GM12891 (cell line): ENCODE results near the gene CCDC33.

Experiments used
- POLR2AphosphoS5 ChIP-seq: IDR thresholded peaks from 2 replicates; pipeline ENCODE4 v1.6.1; 2011; ENCODE audit warnings: low read depth, low read length, control low read depth
- TAF1 ChIP-seq: IDR thresholded peaks from 2 replicates; pipeline ENCODE4 v1.6.1; 2011; ENCODE audit warnings: low read depth, low read length, control low read depth

DNA sequence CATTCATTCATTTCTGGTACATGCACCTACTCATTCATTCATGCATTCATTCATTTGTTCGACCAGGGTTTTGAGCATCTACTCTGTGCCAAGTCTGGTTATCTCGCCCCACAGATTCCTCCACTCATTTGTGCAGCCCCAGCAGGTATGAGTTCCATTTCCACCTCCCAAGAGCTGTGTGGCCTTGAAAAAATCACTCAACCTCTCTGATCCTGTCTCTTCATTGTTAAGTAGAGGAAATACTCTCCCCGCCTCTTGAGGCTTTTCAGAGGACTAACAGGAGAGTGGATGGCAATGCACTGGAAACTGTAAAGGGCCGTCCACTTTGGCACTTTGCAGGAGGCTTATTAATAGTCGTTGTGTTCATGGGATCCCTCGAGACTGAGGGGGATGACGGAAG is 69.6 kb downstream of the CCDC33 start:
- no peak for TF ChIP-seq TAF1
- no peak for TF ChIP-seq POLR2AphosphoS5
